ENCODE results near the gene PALLD.
"Not testable (repeated sequence)": the region's sequence is repeated elsewhere in the genome, so short reads cannot be mapped to it uniquely, and the experiment has no call there.

Gene PALLD

GRCh38 chr4:168773388-168774195 lies 276.7 kb downstream of the PALLD start:
- no peak for DNase-seq

DNA sequence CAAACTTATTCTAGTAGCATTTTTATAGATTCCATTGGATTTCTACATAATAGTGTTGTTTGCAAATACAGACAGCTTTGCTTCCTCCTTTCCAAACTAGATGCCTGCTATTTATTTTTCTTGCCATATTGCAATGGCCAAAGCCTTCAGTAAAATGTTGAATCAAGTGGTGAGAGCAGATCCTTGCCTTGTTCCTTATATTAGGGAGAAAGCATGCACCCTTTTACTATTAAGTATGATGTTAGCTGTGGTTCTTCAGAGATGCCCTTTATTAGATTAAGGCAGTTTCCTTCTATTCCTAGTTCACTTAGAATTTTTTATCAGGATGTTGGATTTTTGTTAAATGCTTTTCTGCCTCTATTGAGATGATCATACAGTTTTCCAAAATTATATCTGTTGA lies 279.5 kb downstream of the PALLD start:
- no peak for DNase-seq

DNA sequence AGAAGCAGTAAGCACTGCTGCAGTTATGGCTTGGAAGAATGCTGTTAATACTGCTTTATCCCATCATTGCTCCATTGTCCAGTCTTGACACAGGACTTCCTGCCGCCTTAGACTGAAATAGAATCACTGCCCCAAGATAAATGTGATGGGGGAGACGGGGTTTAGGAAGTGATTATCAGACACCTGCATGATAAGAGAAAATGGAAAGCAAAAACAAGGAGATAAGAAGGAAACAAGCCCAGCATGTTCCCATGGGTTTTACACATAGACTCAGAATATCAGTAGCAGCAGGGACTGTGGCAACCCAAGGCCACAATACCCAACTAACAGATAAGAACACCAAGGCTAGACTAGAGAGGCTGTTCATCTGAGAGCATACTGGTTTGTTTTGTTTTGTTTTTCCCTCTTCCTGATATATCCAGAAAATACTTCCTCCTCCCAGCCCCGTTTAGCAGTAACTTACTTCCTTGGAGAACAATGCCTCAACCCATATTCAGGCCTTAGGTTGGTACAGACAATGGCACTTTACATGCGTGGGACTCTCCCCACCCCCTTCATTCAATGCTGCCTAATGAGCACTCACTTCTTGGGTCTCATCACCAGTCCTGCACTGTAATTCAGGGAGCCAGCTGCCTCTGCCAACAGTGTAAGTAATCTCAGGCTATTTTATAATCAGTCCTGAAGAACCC lies 280.6 kb downstream of the PALLD start:
- no peak for DNase-seq

GRCh38 chr4:168781341-168781740 lies 284.5 kb downstream of the PALLD start:
- no peak for DNase-seq

DNA sequence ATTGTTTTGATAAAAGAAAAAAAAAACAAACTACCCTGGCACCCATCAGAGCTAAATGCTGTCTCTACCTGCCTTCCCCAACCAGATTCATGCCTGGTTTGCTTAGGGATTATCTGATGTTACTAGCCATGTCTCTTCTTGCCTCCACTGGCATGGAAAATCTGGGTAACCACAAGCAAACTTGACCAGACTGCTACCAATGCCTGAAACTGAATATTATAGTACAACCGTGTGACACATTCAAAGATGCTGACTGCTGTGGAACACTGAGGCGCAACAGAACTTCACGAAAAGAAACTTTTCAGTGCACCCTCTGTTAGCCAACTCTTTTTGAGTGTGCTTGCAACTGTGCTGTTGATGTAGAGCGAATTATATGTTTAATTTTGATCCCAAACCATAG lies 285.1 kb downstream of the PALLD start:
- DNase-seq = no peak

DNA sequence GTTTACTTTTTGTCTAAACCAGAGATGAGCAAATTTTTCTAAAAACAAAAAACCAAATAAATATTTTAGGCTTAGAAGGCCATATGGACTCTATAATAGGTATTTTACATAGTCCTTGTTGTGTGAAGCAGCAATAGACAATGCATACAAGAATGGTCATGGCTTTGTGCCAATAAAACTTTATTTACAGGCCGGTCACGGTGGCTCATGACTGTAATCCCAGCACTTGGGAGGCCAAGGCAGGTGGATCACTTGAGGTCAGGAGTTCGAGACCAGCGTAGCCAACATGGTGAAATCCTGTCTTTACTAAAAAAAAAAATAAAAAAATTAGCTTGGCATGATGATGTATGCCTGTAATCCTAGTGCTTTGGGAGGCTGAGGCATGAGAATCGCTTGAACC lies 285.6 kb downstream of the PALLD start:
- no peak for DNase-seq

DNA sequence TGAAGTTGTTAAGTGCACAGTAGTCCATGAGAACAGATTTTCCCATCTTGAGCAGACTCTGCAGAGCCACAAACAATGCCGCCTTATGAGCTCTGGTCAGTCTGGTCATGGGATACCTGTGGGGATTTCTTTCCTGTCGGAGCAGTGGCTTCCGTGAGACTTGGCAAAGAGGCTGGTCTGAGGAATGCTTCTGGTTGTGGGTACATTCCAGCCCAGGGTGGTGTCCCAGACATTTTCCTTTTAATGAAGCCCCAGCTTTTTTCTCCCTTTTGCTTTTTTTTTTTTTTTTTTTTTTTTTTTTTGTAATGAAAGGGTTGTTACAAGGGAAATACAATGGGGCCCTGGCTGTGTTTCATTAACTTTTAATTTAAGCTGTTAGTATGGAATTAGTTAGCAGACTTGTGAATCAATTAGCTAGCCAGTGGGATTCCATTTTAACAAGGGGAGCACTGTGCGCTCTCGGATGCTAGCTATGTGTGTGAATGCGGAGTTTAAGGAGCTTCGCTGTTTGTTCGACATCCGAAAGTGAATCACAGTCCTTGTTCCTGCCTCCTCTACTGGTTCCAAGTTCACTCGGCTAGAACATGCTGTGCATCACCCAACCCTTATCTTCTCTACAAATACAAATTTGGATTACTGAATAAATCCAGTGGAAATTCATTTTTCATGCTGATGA lies 288.1 kb downstream of the PALLD start:
- no peak for DNase-seq

DNA sequence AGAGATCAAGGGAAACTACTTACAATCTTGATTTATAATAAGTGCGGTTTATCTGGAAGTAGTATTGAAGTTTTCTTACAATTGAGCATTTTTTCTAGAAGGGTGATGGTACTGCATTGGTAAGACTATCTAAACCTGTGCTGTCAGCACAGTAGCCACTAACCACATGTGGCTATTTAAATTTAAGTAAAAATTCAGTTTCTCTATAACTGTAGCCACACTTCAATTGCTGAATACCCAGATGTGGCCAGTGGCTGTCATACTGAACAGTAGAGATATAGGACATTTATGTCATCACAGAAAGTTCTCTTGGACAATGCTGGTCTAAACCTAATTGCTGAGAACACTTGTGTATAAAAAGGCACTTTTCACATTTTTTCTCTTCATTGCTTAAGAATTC lies 290.5 kb downstream of the PALLD start:
- DNase-seq = no peak

DNA sequence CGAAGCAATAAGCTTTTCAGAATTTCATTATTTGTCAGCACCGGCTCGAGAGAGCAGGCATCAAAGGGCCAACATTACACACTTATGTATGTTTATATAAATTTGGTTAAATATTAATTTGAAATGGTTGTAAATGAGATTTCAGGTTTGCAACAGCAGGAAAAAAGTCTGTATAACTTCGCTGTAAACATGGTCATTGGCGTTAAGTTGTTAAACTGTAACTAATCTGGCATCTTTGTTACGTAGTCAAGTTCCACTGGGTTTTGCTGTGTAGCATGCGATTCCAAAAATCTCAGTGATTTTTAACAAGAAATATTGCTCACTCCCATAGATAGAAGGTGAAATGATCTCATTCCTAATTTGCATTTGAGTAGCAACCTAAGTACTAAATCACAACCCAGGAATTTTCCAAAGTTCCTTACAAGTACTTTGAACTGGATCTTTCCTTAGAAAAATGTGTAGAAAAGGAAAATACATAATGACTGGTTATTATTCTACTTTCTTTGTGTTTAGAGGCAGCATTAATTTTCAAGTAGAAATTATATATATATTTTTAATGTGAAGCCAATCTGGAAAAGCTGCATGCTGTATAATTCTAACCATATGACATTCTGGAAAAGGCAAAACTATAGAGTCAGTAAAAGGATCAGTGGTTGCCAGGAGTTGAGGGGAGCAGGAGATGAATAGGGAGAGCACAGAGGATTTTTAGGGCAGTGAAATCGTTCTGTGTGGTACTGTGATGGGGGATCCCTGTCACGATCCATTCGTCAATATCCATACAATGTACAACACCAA lies 291.1 kb downstream of the PALLD start:
- no peak for DNase-seq

- no peak for DNase-seq
Observed at GRCh38 chr4:168790898-168791297, 294.0 kb downstream of the PALLD start.

- DNase-seq = no peak
Observed at GRCh38 chr4:168791376-168791775, 294.5 kb downstream of the PALLD start.

- no peak for DNase-seq
Observed at GRCh38 chr4:168793542-168793941, 296.7 kb downstream of the PALLD start.

GRCh38 chr4:168794092-168794707 lies 297.3 kb downstream of the PALLD start:
- no peak for DNase-seq

- DNase-seq = no peak
Observed at GRCh38 chr4:168794881-168795280, 298.0 kb downstream of the PALLD start.

GRCh38 chr4:168795346-168795745 lies 298.5 kb downstream of the PALLD start:
- DNase-seq = no peak

DNA sequence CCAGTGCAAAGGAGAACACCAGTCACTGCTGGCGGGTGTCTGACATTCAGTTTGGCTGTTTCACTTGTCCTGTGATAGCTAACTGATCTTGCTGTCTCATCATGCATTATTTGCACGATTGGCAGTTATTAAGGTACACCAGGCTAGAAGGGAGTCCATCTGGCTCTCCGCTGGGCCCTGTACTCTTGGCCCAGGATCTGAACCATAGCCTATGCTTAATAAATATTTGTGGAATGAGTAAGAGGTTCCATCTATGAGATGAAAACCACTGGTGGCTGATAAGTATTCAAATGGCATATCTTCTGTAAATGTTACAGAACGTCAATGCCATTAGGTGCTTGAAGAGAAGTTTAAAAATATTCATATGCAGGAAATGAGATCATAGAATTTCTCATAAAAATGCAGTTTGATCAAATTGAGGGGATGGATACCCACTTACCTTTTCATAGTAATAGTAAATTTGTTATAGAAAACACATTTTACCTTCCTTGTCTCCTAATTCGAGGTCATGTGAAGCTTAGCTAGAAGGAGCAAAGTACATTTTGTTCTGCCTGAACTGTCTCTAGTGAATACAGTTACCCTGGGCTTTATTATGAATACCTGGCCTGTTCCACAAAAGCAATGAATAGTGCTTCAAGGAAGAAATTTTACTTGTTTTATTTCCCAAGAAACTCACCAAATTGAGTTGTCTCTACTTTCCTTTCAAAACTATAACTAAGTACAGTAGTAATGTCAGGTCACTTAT lies 299.7 kb downstream of the PALLD start:
- DNase-seq = no peak

GRCh38 chr4:168797194-168797593 lies 300.3 kb downstream of the PALLD start:
- no peak for DNase-seq

DNA sequence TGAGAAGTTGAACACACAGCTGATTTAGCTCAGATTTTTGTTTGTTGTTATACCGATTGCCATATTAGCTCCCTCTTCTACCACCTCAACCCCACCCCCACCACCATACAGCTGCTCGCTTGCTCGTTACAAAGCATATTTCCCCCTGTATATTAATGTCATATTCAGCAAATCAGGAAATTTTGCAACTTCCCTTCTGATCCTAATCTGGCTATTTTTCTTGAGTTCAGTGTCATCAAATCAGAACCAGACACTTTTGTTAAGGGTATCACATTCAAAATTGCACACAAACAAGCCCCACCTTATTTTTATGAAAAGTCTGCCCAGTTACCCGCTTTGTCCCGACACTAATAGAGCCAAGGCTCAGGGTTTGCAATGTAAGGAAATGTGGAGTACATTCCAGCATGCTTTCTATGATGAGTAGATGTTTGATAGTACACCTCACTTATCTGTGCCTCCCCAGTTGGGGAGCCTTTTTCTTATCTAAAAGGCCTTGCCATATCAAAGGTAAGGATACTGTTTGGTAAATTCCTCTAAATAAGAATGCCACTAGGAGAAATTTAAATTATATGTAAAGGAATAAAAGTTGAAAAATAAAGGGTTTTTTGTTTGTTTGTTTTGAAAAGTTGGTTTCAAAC lies 301.0 kb downstream of the PALLD start:
- no peak for DNase-seq

GRCh38 chr4:168800926-168801325 lies 304.1 kb downstream of the PALLD start:
- DNase-seq = no peak

DNA sequence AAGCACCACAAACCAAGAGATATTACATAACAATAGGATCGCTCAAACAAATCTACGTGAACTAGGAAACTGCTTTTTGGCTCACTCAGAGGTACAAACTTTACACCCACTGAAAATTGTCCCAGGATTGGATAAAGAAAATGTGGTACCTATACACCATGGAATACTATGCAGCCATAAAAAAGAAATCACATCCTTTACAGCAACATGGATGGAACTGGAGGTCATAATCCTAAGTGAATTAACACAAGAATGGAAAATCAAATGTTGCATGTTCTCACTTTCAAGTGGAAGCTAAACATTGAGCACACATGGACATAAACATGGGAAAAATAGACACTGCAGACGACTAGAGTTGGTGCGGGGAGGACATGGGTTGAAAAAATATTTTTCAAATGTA lies 305.4 kb downstream of the PALLD start:
- DNase-seq = no peak

- DNase-seq = not testable (repeated sequence)
Observed at GRCh38 chr4:168803052-168803451, 306.2 kb downstream of the PALLD start.
